H9 (cell line): ENCODE measurements around the gene BRAF. TPM values are rescaled to one million over a fixed set of nuclear protein-coding genes. Genes with fewer than 3 reads are reported as not detected.

ENCODE experiments used
- DNase-seq: peaks from one replicate; pipeline ENCODE4 v3.0.0-alpha.2; 2017
- H2AFZ ChIP-seq: one replicate; pipeline ENCODE4 v1.6.1; 2013; ENCODE audit warnings: mild to moderate bottlenecking, low read length, control low read depth, moderate library complexity
- H2AK5ac ChIP-seq: 2 replicates; pipeline ENCODE4 v1.6.1; 2013; ENCODE audit warnings: low read length, control low read depth, mixed read lengths; ENCODE audit not compliant: insufficient read length
- H2BK120ac ChIP-seq: one replicate; pipeline ENCODE4 v1.6.1; 2013; ENCODE audit warnings: low read depth, mild to moderate bottlenecking, low read length, control low read depth, inconsistent platforms; ENCODE audit not compliant: poor library complexity, severe bottlenecking
- H2BK12ac ChIP-seq: 2 replicates; pipeline ENCODE4 v1.6.1; 2013; ENCODE audit warnings: low read length, control low read depth, mixed read lengths, low read depth; ENCODE audit not compliant: insufficient read length
- H2BK15ac ChIP-seq: 2 replicates; pipeline ENCODE4 v1.6.1; 2013; ENCODE audit warnings: low read depth, low read length, control low read depth
- H2BK20ac ChIP-seq: one replicate; pipeline ENCODE4 v1.6.1; 2013; ENCODE audit warnings: low read depth, mild to moderate bottlenecking, low read length, control low read depth, inconsistent platforms; ENCODE audit not compliant: poor library complexity, severe bottlenecking
- H2BK5ac ChIP-seq: 2 replicates; pipeline ENCODE4 v1.6.1; 2013; ENCODE audit warnings: low read length, control low read depth, mixed read lengths; ENCODE audit not compliant: insufficient read length
- H3K14ac ChIP-seq: 2 replicates; pipeline ENCODE4 v1.6.1; 2013; ENCODE audit warnings: low read length, control low read depth; ENCODE audit not compliant: insufficient read depth
- H3K18ac ChIP-seq: 2 replicates; pipeline ENCODE4 v1.6.1; 2013; ENCODE audit warnings: low read depth, mild to moderate bottlenecking, mixed read lengths, low read length, control low read depth; ENCODE audit not compliant: insufficient read length
- H3K23ac ChIP-seq: 2 replicates; pipeline ENCODE4 v1.6.1; 2013; ENCODE audit warnings: low read length, control low read depth, mixed read lengths, low read depth; ENCODE audit not compliant: insufficient read length
- H3K23me2 ChIP-seq: 2 replicates; pipeline ENCODE4 v1.6.1; 2013; ENCODE audit warnings: low read depth, mild to moderate bottlenecking, mixed read lengths, low read length, control low read depth; ENCODE audit not compliant: insufficient read length, poor library complexity, severe bottlenecking
- H3K27ac ChIP-seq: 2 replicates; pipeline ENCODE4 v1.5.1; 2013; ENCODE audit warnings: low read length, control low read depth, mixed read lengths, low read depth; ENCODE audit not compliant: insufficient read length
- H3K27me3 ChIP-seq: 2 replicates; pipeline ENCODE4 v1.6.1; 2013; ENCODE audit warnings: low read length, control low read depth, inconsistent platforms; ENCODE audit not compliant: insufficient read depth
- H3K4ac ChIP-seq: 2 replicates; pipeline ENCODE4 v1.6.1; 2013; ENCODE audit warnings: low read depth, mild to moderate bottlenecking, control low read depth, inconsistent platforms, low read length, moderate library complexity
- H3K4me1 ChIP-seq: 2 replicates; pipeline ENCODE4 v1.6.1; 2013; ENCODE audit warnings: low read length, control low read depth, inconsistent platforms; ENCODE audit not compliant: insufficient read depth
- H3K4me2 ChIP-seq: 2 replicates; pipeline ENCODE4 v1.6.1; 2013; ENCODE audit warnings: low read length, control low read depth, mixed read lengths; ENCODE audit not compliant: insufficient read length, insufficient read depth
- H3K56ac ChIP-seq: 2 replicates; pipeline ENCODE4 v1.6.1; 2013; ENCODE audit warnings: low read depth, mild to moderate bottlenecking, mixed read lengths, low read length, control low read depth; ENCODE audit not compliant: insufficient read length
- H3K79me1 ChIP-seq: 2 replicates; pipeline ENCODE4 v1.6.1; 2013; ENCODE audit warnings: low read depth, mild to moderate bottlenecking, moderate library complexity, low read length, control low read depth, inconsistent platforms; ENCODE audit not compliant: insufficient read depth, poor library complexity, severe bottlenecking
- H3K79me2 ChIP-seq: 2 replicates; pipeline ENCODE4 v1.6.1; 2013; ENCODE audit warnings: low read length, control low read depth, inconsistent platforms; ENCODE audit not compliant: insufficient read depth
- H3K9ac ChIP-seq: 2 replicates; pipeline ENCODE4 v1.6.1; 2013; ENCODE audit warnings: low read length, control low read depth, mixed read lengths; ENCODE audit not compliant: insufficient read length; ENCODE audit errors: extremely low read depth
- H3K9me3 ChIP-seq: one replicate; pipeline ENCODE4 v1.6.1; 2013; ENCODE audit warnings: low read depth, low read length, inconsistent platforms; ENCODE audit not compliant: control insufficient read depth
- H3T11ph ChIP-seq: one replicate; pipeline ENCODE4 v1.6.1; 2013; ENCODE audit warnings: mild to moderate bottlenecking, low read length, control low read depth, inconsistent platforms
- H4K20me1 ChIP-seq: one replicate; pipeline ENCODE4 v1.6.1; 2013; ENCODE audit not compliant: control insufficient read depth, insufficient read length, insufficient read depth
- H4K5ac ChIP-seq: 2 replicates; pipeline ENCODE4 v1.6.1; 2013; ENCODE audit warnings: low read depth, mild to moderate bottlenecking, mixed read lengths, low read length, control low read depth; ENCODE audit not compliant: insufficient read length
- H4K8ac ChIP-seq: replicated peaks from 2 replicates; pipeline ENCODE4 v1.6.1; 2013; ENCODE audit warnings: low read length, control low read depth, mixed read lengths, low read depth; ENCODE audit not compliant: insufficient read length
- H4K91ac ChIP-seq: 2 replicates; pipeline ENCODE4 v1.6.1; 2013; ENCODE audit warnings: low read depth, mild to moderate bottlenecking, moderate library complexity, mixed read lengths, low read length, control low read depth; ENCODE audit not compliant: insufficient read length
- H3K27ac Mint-ChIP-seq, 3 experiments: 2 replicates in 2 of 3; 3 replicates in 1 of 3; pipeline ENCODE4 v1.8.0; 2020 to 2021; ENCODE audit warnings: mixed read lengths in 3 of 3, mild to moderate bottlenecking in 1 of 3, moderate library complexity in 1 of 3
- H3K27me3 Mint-ChIP-seq: 2 replicates; pipeline ENCODE4 v1.8.0; 2021; ENCODE audit warnings: low read depth, mild to moderate bottlenecking, moderate library complexity, mixed read lengths
- H3K36me3 Mint-ChIP-seq, 3 experiments: 2 replicates in 2 of 3; 3 replicates in 1 of 3; pipeline ENCODE4 v1.8.0; 2020 to 2021; ENCODE audit warnings: low read depth in 3 of 3, mixed read lengths in 3 of 3; ENCODE audit not compliant: insufficient read depth in 1 of 3
- H3K4me1 Mint-ChIP-seq, 2 experiments: 2 replicates each; pipeline ENCODE4 v1.8.0; 2020; ENCODE audit warnings: mixed read lengths in 2 of 2
- H3K4me3 Mint-ChIP-seq, 2 experiments: 2 replicates in 1 of 2; 3 replicates in 1 of 2; pipeline ENCODE4 v1.8.0; 2020 to 2021; ENCODE audit warnings: mild to moderate bottlenecking in 2 of 2, mixed read lengths in 2 of 2, moderate library complexity in 1 of 2
- H3K9me3 Mint-ChIP-seq, 2 experiments: 2 replicates in 1 of 2; 3 replicates in 1 of 2; pipeline ENCODE4 v1.8.0; 2020; ENCODE audit warnings: mild to moderate bottlenecking in 2 of 2, mixed read lengths in 2 of 2, moderate library complexity in 1 of 2
- WGBS: extraction: QIAGEN DNeasy Blood & Tissue Kit; methylation state at CpG from one replicate; pipeline ENCODE4 v1.1.7; 2013; ENCODE audit warnings: missing lambda C conversion rate, low lambda C conversion rate, mixed read lengths; ENCODE audit not compliant: insufficient read length; ENCODE audit errors: extremely low coverage; 5-methylcytosine and 5-hydroxymethylcytosine counted together
- total RNA-seq: library from RNA; stranded (reverse); gene quantifications from 2 replicates; pipeline ENCODE4 v1.2.1, GENCODE V29; 2021
- TF ChIP-seq, protein P1 (sequence below): fragments of 200-600 bp; sonication (generic); conservative IDR thresholded peaks from 3 replicates; pipeline ENCODE4 v1.8.0; 2021; ENCODE audit warnings: antibody characterized with exemption, mild to moderate bottlenecking

Gene BRAF
- total RNA-seq, 1 experiment from 2014 or later, result 32.9 TPM

DNA sequence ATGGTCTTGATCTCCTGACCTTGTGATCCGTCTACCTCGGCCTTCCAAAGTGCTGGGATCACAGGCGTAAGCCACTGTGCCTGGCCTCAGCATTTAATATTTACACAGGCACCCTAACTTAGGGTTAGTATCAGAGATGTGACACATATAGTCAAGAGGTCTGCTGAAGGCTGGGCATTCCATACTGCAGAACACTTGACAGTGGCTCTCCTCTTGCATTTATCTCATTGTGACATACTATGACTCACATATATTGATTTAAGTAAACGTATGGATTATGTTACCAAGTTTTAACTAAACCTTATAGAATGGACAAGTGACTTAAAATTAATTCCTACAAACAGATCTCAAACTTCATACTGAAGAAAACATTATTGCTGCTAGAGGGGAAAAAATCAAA lies 36.6 kb downstream of the BRAF start:
- Mint-ChIP-seq H3K4me1 (peaks cover 0 to 5% of the 10 kb centered on the region in 2 experiments; a peak in 2 of 4 replicates), H3K4me3 (no peak overlapping the region), H3K36me3 (no peaks in the 10 kb centered on the region; a peak in 1 of 7 replicates), H3K27ac (peak overlapping the region in 1 of 3 experiments; percentile 41; a peak in 1 of 7 replicates), H3K9me3 (no peaks in the 10 kb centered on the region), H3K27me3 (no peaks in the 10 kb centered on the region)
- Histone ChIP-seq H3K4me1 (no peaks in the 10 kb centered on the region), H2BK20ac (no peak overlapping the region), H2AK5ac (no peak overlapping the region), H3K27ac (no peak overlapping the region), H2AFZ (no peak overlapping the region), H3K56ac (no peak overlapping the region), H3K9me3 (no peaks in the 10 kb centered on the region), H3K18ac (no peak overlapping the region), H2BK120ac (no peak overlapping the region), H3K79me2 (peaks cover 1% of the 10 kb centered on the region; the same call in 1 of the 2 replicates), H4K8ac (no peak overlapping the region), H3K27me3 (no peaks in the 10 kb centered on the region), H3T11ph (no peak overlapping the region), H2BK5ac (no peak overlapping the region), H3K14ac (no peak overlapping the region), H4K5ac (no peak overlapping the region), H4K20me1 (no peaks in the 10 kb centered on the region), H3K4ac (no peak overlapping the region), H2BK15ac (no peak overlapping the region), H3K23ac (no peak overlapping the region), H4K91ac (no peak overlapping the region), H3K4me2 (no peak overlapping the region), H2BK12ac (no peak overlapping the region), H3K9ac (no peak overlapping the region), H3K23me2 (no peaks in the 10 kb centered on the region), H3K79me1 (peaks cover 2% of the 10 kb centered on the region)
- TF ChIP-seq, protein P1, sequence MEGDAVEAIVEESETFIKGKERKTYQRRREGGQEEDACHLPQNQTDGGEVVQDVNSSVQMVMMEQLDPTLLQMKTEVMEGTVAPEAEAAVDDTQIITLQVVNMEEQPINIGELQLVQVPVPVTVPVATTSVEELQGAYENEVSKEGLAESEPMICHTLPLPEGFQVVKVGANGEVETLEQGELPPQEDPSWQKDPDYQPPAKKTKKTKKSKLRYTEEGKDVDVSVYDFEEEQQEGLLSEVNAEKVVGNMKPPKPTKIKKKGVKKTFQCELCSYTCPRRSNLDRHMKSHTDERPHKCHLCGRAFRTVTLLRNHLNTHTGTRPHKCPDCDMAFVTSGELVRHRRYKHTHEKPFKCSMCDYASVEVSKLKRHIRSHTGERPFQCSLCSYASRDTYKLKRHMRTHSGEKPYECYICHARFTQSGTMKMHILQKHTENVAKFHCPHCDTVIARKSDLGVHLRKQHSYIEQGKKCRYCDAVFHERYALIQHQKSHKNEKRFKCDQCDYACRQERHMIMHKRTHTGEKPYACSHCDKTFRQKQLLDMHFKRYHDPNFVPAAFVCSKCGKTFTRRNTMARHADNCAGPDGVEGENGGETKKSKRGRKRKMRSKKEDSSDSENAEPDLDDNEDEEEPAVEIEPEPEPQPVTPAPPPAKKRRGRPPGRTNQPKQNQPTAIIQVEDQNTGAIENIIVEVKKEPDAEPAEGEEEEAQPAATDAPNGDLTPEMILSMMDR, result no peak
- no peak for DNase-seq
- WGBS, result no CpG with 5 or more reads among the region's 4 CpGs
